NB4 (cell line): ENCODE data around the gene EVC.

Experiments
- CTCF ChIP-seq: IDR thresholded peaks from one replicate; pipeline ENCODE4 v1.5.1; 2012; ENCODE audit warnings: low read depth, low read length
- MAX ChIP-seq: IDR thresholded peaks from 2 replicates; pipeline ENCODE4 v1.6.1; 2011; ENCODE audit warnings: low read depth, low read length
- POLR2A ChIP-seq: IDR thresholded peaks from 2 replicates; pipeline ENCODE4 v1.6.1; 2011; ENCODE audit warnings: mild to moderate bottlenecking; ENCODE audit not compliant: insufficient read length; ENCODE audit errors: extremely low read depth

- TF ChIP-seq CTCF (no peak), MAX (no peak), POLR2A (no peak)
These were observed 72.0 kb downstream of the EVC start for GRCh38 chr4:5782829-5783476.
